Measurements from ENCODE around the gene U2AF1L4.
A peak's percentile ranks its signal among the peaks of the same experiment; 100 is the strongest.

- TF ChIP-seq MZF1 (tag by site-specific recombination; IDR thresholded peaks at IDR 0.05; ENCODE audit: borderline replicate concordance): no peak
- TF ChIP-seq, protein P1, sequence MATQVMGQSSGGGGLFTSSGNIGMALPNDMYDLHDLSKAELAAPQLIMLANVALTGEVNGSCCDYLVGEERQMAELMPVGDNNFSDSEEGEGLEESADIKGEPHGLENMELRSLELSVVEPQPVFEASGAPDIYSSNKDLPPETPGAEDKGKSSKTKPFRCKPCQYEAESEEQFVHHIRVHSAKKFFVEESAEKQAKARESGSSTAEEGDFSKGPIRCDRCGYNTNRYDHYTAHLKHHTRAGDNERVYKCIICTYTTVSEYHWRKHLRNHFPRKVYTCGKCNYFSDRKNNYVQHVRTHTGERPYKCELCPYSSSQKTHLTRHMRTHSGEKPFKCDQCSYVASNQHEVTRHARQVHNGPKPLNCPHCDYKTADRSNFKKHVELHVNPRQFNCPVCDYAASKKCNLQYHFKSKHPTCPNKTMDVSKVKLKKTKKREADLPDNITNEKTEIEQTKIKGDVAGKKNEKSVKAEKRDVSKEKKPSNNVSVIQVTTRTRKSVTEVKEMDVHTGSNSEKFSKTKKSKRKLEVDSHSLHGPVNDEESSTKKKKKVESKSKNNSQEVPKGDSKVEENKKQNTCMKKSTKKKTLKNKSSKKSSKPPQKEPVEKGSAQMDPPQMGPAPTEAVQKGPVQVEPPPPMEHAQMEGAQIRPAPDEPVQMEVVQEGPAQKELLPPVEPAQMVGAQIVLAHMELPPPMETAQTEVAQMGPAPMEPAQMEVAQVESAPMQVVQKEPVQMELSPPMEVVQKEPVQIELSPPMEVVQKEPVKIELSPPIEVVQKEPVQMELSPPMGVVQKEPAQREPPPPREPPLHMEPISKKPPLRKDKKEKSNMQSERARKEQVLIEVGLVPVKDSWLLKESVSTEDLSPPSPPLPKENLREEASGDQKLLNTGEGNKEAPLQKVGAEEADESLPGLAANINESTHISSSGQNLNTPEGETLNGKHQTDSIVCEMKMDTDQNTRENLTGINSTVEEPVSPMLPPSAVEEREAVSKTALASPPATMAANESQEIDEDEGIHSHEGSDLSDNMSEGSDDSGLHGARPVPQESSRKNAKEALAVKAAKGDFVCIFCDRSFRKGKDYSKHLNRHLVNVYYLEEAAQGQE (tag by site-specific recombination; IDR thresholded peaks at IDR 0.05): no peak
- TF ChIP-seq, protein P2, sequence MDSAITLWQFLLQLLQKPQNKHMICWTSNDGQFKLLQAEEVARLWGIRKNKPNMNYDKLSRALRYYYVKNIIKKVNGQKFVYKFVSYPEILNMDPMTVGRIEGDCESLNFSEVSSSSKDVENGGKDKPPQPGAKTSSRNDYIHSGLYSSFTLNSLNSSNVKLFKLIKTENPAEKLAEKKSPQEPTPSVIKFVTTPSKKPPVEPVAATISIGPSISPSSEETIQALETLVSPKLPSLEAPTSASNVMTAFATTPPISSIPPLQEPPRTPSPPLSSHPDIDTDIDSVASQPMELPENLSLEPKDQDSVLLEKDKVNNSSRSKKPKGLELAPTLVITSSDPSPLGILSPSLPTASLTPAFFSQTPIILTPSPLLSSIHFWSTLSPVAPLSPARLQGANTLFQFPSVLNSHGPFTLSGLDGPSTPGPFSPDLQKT (IDR thresholded peaks at IDR 0.05; ENCODE audit: borderline replicate concordance, low read depth, low read length): no peak
- TF ChIP-seq CTCF (tag by site-specific recombination; IDR thresholded peaks at IDR 0.05): peak; percentile 99; the same call in 1 of the 2 replicates
Measured at GRCh38 chr19:35740423-35741202, 4.6 kb downstream of the U2AF1L4 start.

All from HEK293 (cell line).